ENCODE results near the gene MLLT10.
"Not testable (repeated sequence)": the region's sequence is repeated elsewhere in the genome, so short reads cannot be mapped to it uniquely, and the experiment has no call there.

MLLT10 gene

DNA sequence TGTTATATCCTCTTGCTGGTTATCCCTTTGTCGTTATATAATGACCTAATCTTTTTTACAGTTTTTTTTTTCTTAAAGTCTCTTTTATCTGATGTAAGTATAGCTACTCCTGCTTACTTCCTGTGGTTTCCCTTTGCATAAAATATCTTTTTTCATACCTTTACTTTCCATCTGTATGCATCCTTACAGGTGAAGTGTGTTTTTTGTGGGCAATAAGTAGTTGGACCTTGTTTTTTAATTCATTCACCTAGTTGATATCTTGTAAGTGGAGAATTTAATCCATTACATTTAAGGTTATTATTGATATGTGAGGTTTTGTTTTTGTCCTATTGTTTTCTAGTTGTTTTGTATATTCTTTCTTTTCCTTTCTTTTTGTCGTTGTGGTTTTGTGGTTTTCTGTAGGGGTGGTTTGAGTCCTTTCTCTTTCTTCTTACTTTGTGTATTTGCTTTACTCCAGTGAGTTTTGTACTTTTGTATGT, 168.6 kb downstream of the MLLT10 start:
- Histone ChIP-seq H3K27me3 (ENCODE audit: insufficient read depth, low read length) (no peaks in the 10 kb centered on the region), H3K4me3 (ENCODE audit: low read length) (no peak overlapping the region), H3K9ac (ENCODE audit: low read depth, low read length) (no peak overlapping the region), H3K4me1 (ENCODE audit: insufficient read depth, low read length) (no peaks in the 10 kb centered on the region), H3K9me3 (ENCODE audit: insufficient read depth, low read depth, low read length) (peaks cover 10% of the 10 kb centered on the region; the same call in 1 of the 2 replicates), H3K27ac (ENCODE audit: low read length) (no peak overlapping the region), H3K36me3 (ENCODE audit: insufficient read depth, low read depth, low read length) (peaks cover 3% of the 10 kb centered on the region)

DNA sequence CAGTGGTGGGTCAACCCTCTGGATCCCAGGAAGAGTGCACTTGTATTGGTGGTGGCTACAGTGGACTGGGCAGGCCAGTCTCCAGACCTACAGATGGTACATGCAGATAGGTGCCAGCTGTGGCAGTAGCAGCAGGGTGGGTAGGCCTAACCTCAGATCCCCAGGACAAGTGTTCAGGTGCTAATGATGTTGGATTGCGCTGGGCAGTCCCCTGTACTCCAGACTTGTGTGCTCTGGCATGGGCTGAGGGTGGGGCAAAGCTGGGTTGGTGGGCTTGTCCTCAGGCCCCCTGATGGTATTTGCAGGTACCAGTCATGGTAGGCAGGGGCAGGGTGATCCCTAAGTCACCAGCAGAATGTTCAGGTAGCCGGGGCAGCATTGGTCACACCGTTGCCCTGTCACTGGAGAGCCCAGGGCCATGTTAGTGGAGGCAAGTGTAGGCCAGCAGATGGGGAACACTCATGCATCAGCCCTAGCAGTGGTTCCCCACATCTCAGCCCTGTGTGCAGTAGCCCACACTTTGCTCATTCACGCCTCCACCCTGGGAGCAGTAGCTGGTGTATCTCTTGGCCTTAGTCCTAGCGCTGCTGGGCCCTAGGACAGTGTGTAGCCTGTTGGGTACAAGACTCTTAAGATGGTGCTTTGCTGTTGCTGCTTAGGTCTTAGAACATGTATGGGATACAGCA, 171.3 kb downstream of the MLLT10 start:
- Histone ChIP-seq H3K9ac (ENCODE audit: low read depth, low read length) (no peak overlapping the region), H3K4me1 (ENCODE audit: insufficient read depth, low read length) (no peaks in the 10 kb centered on the region), H3K27me3 (ENCODE audit: insufficient read depth, low read length) (no peaks in the 10 kb centered on the region), H3K36me3 (ENCODE audit: insufficient read depth, low read depth, low read length) (peaks cover 17% of the 10 kb centered on the region; the same call in 1 of the 2 replicates), H3K27ac (ENCODE audit: low read length) (no peak overlapping the region), H3K9me3 (ENCODE audit: insufficient read depth, low read depth, low read length) (no peaks in the 10 kb centered on the region; the same call in 1 of the 2 replicates), H3K4me3 (ENCODE audit: low read length) (no peak overlapping the region)

DNA sequence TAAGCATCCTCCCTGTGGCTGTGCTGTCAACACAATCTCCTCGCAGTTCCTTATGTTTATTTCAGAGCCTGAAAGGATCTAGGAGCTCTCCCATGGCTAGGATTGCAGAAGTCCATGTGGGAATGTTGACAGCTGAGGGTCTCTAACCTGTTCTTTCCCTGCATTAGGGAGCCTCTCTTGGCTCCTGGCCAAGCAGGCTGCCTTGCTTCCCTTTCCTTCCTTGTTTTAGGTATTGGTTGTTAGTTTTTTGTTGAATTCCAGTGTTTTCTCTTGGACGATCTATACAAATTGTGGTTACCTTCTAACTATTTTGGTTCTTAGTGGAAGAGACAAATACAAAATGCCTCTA, 171.8 kb downstream of the MLLT10 start:
- H3K36me3 ChIP-seq (ENCODE audit: insufficient read depth, low read depth, low read length): peaks cover 17% of the 10 kb centered on the region; the same call in 1 of the 2 replicates
- no peak overlapping the region for H3K4me3 ChIP-seq (ENCODE audit: low read length)
- no peak overlapping the region for H3K9ac ChIP-seq (ENCODE audit: low read depth, low read length)
- no peaks in the 10 kb centered on the region for H3K9me3 ChIP-seq (ENCODE audit: insufficient read depth, low read depth, low read length)
- H3K27ac ChIP-seq (ENCODE audit: low read length): no peak overlapping the region
- no peaks in the 10 kb centered on the region for H3K27me3 ChIP-seq (ENCODE audit: insufficient read depth, low read length)
- no peaks in the 10 kb centered on the region for H3K4me1 ChIP-seq (ENCODE audit: insufficient read depth, low read length)

DNA sequence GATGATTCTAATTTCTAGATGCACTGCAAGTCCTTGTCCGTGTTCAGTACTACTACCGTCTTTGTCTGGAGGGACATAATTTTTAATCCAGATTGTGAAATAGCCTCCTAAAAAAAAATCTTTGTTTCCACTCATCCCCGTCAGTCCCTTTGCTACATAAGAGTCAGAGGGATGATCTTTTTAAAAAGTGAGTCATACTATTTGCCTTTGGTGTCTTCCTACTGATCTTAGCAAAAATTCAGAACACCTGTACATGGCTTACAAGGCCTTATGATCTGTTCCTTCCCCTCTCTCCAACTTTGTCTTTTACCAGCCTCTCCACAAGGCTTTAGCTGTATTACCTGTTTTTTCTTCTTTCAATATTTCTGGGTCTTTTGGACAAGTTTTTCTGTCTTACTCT, 173.5 kb downstream of the MLLT10 start:
- no peaks in the 10 kb centered on the region for H3K9me3 ChIP-seq (ENCODE audit: insufficient read depth, low read depth, low read length)
- no peak overlapping the region for H3K4me3 ChIP-seq (ENCODE audit: low read length)
- H3K4me1 ChIP-seq (ENCODE audit: insufficient read depth, low read length): no peaks in the 10 kb centered on the region
- no peak overlapping the region for H3K27ac ChIP-seq (ENCODE audit: low read length)
- H3K9ac ChIP-seq (ENCODE audit: low read depth, low read length): no peak overlapping the region
- H3K36me3 ChIP-seq (ENCODE audit: insufficient read depth, low read depth, low read length): peaks cover 17% of the 10 kb centered on the region; the same call in 1 of the 2 replicates
- no peaks in the 10 kb centered on the region for H3K27me3 ChIP-seq (ENCODE audit: insufficient read depth, low read length)

DNA sequence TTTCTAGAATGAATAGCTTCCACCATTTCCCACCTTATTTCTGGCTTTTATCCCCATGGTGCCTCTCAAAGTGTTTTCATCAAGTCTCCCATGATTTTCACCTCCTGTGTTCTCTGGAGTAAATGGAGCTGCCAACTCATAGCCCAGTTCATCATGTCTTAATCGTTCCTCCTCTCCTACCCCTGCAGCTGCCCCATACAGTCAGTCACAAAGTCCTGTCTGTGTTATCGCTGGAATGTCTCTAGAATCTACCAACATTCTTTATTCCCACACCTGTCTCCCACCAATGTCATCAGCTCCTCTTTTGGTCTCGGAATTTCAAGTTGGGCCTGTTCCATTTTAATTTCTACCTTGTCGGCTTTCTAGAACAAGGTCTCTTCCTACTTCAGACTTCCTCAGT, 178.9 kb downstream of the MLLT10 start:
- Histone ChIP-seq H3K9me3 (ENCODE audit: insufficient read depth, low read depth, low read length) (no peaks in the 10 kb centered on the region), H3K27me3 (ENCODE audit: insufficient read depth, low read length) (no peaks in the 10 kb centered on the region), H3K9ac (ENCODE audit: low read depth, low read length) (no peak overlapping the region), H3K27ac (ENCODE audit: low read length) (no peak overlapping the region), H3K4me1 (ENCODE audit: insufficient read depth, low read length) (no peaks in the 10 kb centered on the region), H3K36me3 (ENCODE audit: insufficient read depth, low read depth, low read length) (peaks cover 40% of the 10 kb centered on the region), H3K4me3 (ENCODE audit: low read length) (no peak overlapping the region)

DNA sequence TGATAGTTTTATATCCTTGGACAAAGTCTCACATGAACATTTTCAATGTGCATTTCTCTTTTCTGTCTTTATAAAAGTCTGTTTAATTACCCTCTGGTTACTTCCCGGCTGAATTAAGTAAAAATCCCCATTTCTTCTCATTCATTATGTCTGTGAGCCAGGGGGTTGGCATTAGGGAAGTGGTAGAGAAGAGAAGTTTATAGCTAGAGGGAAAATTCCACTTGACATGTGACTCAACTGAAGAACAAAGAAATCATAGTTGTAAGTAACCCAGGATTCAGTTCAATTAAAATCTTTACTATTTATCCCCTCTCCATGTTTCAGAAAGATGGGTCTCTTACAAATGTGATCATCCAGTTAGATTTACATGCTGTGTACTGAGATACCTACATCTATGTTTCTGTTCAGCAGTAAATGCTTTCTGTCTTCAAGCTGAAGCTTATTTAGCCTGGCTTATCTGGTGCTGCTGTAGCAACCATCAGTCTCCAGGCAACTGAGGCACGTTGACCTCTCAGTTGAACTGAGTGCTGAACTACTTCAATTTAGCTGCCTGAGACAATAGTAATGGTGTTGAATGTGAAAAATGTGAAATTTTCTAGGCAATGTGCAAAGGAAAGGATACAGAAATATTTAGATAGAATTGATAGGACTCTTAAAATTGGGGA, 181.6 kb downstream of the MLLT10 start:
- Histone ChIP-seq H3K9ac (ENCODE audit: low read depth, low read length) (no peak overlapping the region), H3K36me3 (ENCODE audit: insufficient read depth, low read depth, low read length) (peaks cover 45% of the 10 kb centered on the region), H3K27ac (ENCODE audit: low read length) (no peak overlapping the region), H3K4me3 (ENCODE audit: low read length) (no peak overlapping the region), H3K4me1 (ENCODE audit: insufficient read depth, low read length) (peaks cover 8% of the 10 kb centered on the region; the same call in 1 of the 2 replicates), H3K9me3 (ENCODE audit: insufficient read depth, low read depth, low read length) (no peaks in the 10 kb centered on the region), H3K27me3 (ENCODE audit: insufficient read depth, low read length) (no peaks in the 10 kb centered on the region)

DNA sequence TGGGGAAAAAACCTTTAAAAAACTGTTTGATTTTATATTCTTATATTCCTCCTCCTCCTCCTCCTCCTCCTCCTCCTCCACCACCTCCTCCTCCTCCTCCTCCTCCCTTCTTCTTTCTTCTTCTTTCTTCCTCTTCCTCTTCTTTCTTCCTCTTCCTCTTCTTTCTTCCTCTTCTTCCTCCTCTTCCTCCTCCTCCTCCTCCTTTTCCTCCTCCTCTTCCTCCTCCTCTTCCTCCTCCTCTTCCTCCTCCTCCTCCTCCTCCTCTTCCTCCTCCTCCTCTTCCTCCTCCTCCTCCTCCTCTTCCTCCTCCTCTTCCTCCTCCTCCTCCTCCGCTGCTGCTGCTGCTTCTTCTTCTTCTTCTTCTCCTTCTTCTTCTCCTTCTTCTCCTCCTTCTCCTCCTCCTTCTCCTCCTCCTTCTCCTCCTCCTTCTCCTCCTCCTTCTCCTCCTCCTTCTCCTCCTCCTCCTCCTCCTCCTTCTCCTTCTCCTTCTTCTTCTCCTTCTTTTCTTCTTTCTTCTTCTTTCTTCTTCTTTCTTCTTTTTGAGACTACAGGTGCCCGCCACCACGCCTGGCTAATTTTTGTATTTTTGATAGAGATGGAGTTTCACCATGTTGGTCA, 183.5 kb downstream of the MLLT10 start:
- H3K9ac ChIP-seq (ENCODE audit: low read depth, low read length); H3K9me3 ChIP-seq (ENCODE audit: insufficient read depth, low read depth, low read length); H3K4me3 ChIP-seq (ENCODE audit: low read length); H3K4me1 ChIP-seq (ENCODE audit: insufficient read depth, low read length); H3K27ac ChIP-seq (ENCODE audit: low read length); H3K27me3 ChIP-seq (ENCODE audit: insufficient read depth, low read length): not testable (repeated sequence)
- peaks cover 50% of the 10 kb centered on the region for H3K36me3 ChIP-seq (ENCODE audit: insufficient read depth, low read depth, low read length)

DNA sequence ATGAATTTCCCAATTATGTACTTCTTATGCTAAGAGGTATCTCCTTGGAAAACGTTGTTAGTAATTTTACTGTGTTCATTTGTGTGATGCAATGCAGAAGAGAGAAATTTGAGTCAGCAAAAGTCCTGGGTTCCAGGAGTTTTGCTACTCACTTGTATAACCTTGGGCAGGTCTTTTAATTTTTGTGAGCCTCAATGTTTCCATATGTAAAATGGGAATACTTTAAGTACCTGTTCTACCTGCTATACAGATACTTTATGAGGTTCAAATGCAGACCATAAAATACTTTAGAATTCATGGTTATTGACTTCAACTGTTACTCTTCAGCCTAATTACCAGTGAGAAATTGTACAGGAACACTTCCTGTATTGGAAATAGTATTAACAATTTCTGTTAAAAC, 185.5 kb downstream of the MLLT10 start:
- no peak overlapping the region for H3K4me3 ChIP-seq (ENCODE audit: low read length)
- H3K27me3 ChIP-seq (ENCODE audit: insufficient read depth, low read length): no peaks in the 10 kb centered on the region
- H3K9ac ChIP-seq (ENCODE audit: low read depth, low read length): 0 out of 2 replicates have a peak overlapping the region, but pooled peaks have one; percentile 24
- H3K36me3 ChIP-seq (ENCODE audit: insufficient read depth, low read depth, low read length): peaks cover 47% of the 10 kb centered on the region; the same call in 1 of the 2 replicates
- peaks cover 13% of the 10 kb centered on the region; the same call in 1 of the 2 replicates for H3K4me1 ChIP-seq (ENCODE audit: insufficient read depth, low read length)
- H3K27ac ChIP-seq (ENCODE audit: low read length): no peak overlapping the region
- H3K9me3 ChIP-seq (ENCODE audit: insufficient read depth, low read depth, low read length): no peaks in the 10 kb centered on the region

DNA sequence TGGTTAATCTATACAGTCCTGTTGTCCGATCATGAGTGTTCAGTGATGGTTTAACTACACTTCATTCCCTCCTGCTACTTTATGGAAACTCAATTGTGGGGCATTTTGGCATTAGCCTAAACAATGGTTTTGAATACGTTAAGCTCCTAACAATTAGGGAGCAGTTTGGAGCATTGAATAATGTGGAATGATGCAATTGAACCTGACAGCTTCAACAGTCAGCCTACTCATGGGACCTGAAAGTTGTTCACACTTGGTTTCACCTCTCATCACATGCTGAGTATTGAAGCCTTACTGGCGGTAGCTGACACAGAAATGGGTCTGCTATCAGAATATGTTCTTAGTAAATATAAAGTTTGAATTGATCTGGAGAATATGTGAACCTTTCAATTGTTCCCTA, 186.1 kb downstream of the MLLT10 start:
- H3K27ac ChIP-seq (ENCODE audit: low read length): no peak overlapping the region
- H3K36me3 ChIP-seq (ENCODE audit: insufficient read depth, low read depth, low read length): peaks cover 43% of the 10 kb centered on the region; the same call in 1 of the 2 replicates
- peak overlapping the region; percentile 13; the same call in 1 of the 2 replicates for H3K4me3 ChIP-seq (ENCODE audit: low read length)
- H3K4me1 ChIP-seq (ENCODE audit: insufficient read depth, low read length): peaks cover 15% of the 10 kb centered on the region; the same call in 1 of the 2 replicates
- H3K9ac ChIP-seq (ENCODE audit: low read depth, low read length): peak overlapping the region; percentile 24; the same call in 1 of the 2 replicates
- no peaks in the 10 kb centered on the region for H3K27me3 ChIP-seq (ENCODE audit: insufficient read depth, low read length)
- no peaks in the 10 kb centered on the region for H3K9me3 ChIP-seq (ENCODE audit: insufficient read depth, low read depth, low read length)

DNA sequence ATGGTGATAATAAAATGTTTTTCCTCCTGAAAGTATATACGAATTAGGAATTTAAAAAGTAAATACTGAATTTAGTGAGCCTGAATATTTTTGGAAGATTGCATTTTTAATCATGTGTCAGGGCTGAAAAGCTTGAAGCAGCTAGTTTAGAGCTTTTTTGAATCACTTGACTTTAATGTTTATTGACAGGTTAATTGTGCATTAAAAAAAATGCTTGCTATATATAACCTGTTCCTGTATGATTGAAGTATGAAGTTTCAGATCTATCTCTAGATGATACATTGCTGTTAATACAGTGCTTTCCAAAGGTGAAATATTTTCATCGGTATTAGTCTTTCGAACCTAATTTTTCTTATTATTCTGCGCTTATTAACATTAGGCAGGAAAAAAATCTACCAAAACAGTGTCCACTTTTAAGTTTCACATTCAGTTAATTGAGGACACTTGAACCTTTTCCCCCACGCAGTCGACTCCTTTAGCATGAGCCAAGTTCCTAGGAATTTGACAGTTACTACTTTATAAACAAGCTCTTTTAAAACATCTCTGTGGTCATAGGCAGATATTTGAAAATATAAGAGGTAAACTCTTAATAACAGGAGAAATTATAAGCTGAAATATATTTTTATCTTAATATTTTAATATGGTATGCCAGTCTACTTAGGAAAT, 187.1 kb downstream of the MLLT10 start:
- Histone ChIP-seq H3K27me3 (ENCODE audit: insufficient read depth, low read length) (no peaks in the 10 kb centered on the region), H3K4me3 (ENCODE audit: low read length) (no peak overlapping the region), H3K36me3 (ENCODE audit: insufficient read depth, low read depth, low read length) (peaks cover 33% of the 10 kb centered on the region; the same call in 1 of the 2 replicates), H3K27ac (ENCODE audit: low read length) (no peak overlapping the region), H3K9me3 (ENCODE audit: insufficient read depth, low read depth, low read length) (no peaks in the 10 kb centered on the region), H3K4me1 (ENCODE audit: insufficient read depth, low read length) (peaks cover 17% of the 10 kb centered on the region), H3K9ac (ENCODE audit: low read depth, low read length) (no peak overlapping the region)

DNA sequence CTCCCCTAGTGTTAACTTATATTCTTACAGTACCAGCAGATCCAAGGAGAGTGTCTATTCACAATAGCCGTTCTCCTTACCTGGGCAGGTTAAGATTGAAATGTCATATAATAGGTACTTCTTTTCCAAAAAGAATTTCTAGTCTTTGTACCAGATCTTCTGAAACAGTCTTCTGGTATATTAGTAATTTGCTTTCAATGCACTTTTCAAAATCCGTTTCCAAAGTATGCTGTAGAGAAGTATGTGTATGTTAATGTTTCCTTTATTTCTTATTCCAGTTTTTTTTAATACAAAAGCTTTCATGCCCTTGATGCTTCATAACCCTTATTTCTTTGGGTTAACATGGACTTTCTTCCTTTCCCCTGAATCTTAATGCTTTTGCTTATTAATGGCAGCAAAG, 188.2 kb downstream of the MLLT10 start:
- no peak overlapping the region for H3K4me3 ChIP-seq (ENCODE audit: low read length)
- H3K9ac ChIP-seq (ENCODE audit: low read depth, low read length): no peak overlapping the region
- H3K27ac ChIP-seq (ENCODE audit: low read length): no peak overlapping the region
- peaks cover 44% of the 10 kb centered on the region for H3K36me3 ChIP-seq (ENCODE audit: insufficient read depth, low read depth, low read length)
- H3K9me3 ChIP-seq (ENCODE audit: insufficient read depth, low read depth, low read length): no peaks in the 10 kb centered on the region
- H3K4me1 ChIP-seq (ENCODE audit: insufficient read depth, low read length): peaks cover 28% of the 10 kb centered on the region
- no peaks in the 10 kb centered on the region for H3K27me3 ChIP-seq (ENCODE audit: insufficient read depth, low read length)

All from iPS-20b (cell line).